Endometrial microvascular endothelial cells (primary cell): ENCODE results near the gene SMG6. TPM values are rescaled to one million over a fixed set of nuclear protein-coding genes. Genes with fewer than 3 reads are reported as not detected.
"Not testable (repeated sequence)": the region's sequence is repeated elsewhere in the genome, so short reads cannot be mapped to it uniquely, and the experiment has no call there.

Source experiments
- in situ Hi-C: cut with HindIII; loops from 2 replicates; pipeline ENCODE4 v1.10.0; 2017; ENCODE audit warnings: low sequenced_read_pairs, low pct_unique_long_range_greater_than_20kb; ENCODE audit errors: inconsistent ontology term
- total RNA-seq: library from RNA; depleted of rRNA; stranded (reverse); fragments of >200 nt; gene quantifications from one replicate; pipeline ENCODE4 v1.2.3, GENCODE V29; 2015; ENCODE audit errors: inconsistent ontology term

The SMG6 gene
- total RNA-seq, 1 donor from 2014 or later, result 67.2 TPM

GRCh38 chr17:2214047-2214928 is 89.3 kb downstream of the SMG6 start:
- in situ Hi-C loops, result no loop called here

- in situ Hi-C loops, result no loop called here
Observed at GRCh38 chr17:2213291-2213960, 90.2 kb downstream of the SMG6 start.

DNA sequence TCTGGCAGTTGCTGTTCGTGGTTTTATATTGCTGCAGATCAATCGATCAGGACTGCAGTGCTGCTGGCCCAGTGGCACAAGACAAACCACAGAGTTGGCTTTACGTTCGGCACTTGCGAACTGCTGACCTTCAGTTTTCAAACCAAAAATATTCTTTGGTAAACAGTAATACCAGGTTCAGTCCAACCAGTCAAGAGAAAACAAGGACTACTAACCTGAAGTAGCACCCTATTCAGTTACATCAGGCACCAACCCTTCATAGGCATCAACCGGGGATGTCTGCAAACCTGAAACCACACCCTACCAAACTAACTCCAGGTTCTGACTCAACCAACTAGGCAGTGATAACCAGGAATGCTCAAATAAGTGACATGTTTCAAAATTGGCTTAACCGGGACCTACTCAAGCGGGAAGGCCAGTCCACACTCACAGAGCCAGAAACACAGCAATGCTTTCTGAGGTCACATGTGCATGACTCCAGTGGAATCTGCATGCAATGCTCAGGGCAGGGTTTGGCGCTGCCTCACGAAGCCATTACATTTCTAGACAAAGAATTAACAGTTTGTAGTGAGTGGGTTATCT is 91.1 kb downstream of the SMG6 start:
- in situ Hi-C loops, result no loop called here

DNA sequence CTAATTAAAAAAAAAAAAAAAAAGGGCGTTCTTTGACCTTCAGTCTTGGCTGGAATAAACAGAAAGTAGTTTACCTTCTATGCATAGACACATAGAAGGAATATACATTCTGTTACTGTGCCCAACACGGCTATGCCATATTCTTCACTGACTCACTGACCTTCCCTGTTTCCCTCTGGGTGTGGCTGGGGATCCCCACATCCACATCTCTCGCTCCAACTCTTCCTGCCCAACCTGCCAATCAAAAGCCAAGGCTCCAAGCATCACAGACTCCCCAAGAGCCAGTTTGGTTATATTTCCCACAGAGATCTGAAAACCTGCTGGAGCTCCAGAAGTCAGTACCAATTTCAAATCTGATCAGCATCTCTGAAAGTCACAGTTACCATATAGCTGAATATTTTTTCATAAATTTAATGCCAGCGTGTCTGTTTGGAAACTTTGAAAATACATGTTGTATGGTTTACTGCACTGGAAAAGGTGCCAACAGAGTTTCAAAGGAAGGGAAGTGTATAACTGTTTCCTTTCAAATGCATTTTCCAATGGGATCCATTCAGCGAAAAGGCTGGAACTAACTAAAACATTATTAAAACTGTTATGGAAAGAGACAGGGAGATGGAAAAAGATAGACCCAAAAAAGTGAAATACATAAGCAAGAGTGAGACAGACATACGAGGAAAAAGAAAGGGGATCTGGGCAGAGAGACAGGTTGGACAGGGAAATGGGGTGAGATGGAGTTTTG is 91.8 kb downstream of the SMG6 start:
- in situ Hi-C loops, result no loop called here

GRCh38 chr17:2210726-2211125 is 92.9 kb downstream of the SMG6 start:
- in situ Hi-C loops, result no loop called here

DNA sequence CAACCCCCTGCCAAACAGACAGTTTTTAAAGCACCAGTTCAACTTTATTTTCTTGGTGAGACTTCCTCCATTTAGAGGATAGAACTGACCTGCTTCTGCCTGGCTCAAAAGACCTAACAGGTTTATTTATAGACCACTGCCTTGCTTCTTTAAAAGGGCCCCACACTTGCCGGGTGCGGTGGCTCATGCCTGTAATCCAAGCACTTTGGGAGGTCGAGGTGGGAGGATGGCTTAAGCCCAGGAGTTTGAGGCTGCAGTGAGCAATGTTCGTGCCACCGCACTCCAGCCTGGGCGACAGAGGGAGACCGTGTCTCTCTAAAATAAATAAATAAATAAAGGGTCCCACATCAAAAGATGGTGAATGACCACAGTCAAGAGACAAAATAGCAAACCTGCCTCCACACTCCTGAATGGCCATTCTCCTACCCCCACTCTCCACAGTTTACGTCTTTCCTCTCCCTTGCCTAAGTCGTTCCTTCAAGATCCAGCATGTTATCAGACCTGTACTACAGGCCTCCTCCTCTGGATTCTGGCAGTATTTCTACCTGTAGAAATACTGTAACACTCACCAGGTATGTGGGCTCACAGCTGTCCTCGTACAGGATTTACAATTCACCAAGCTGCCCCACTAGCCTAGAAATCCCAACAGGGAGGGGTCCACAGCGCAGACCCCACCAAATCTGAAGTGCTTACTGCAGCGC is 95.6 kb downstream of the SMG6 start:
- in situ Hi-C loops, result no loop called here

GRCh38 chr17:2204393-2204792 is 99.2 kb downstream of the SMG6 start:
- in situ Hi-C loops, result no loop called here

- in situ Hi-C loops, result no loop called here
Observed at GRCh38 chr17:2203818-2204217, 99.8 kb downstream of the SMG6 start.

DNA sequence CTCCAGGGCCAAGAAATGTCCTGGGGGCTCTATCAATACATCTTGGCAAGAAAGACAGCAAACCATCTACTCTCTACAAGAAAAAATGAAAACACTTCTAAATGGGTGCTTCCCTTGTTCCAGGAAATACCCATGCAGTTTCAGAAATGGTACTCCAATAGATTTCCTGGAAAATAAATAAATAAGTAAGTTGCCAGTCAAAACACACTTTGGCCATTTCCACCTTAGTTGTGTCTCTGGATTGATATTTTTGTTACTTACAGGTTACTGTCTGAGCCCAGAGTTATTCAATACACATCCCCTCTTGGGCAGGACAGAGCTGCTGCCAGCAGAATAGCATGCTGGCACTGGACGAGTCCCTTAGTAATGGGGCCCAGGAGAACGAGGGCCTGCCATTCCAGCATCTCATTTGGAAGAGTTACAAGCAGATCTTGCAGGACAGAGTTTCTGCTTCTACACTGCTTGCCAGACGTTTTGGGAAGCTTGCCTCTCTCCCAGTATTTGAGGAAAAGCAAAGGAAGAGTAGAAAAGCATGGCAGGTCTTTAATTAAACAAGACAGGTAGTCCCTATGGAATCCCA is 100.5 kb downstream of the SMG6 start:
- in situ Hi-C loops, result no loop called here

- in situ Hi-C loops, result no loop called here
Observed at GRCh38 chr17:2202302-2202995, 101.1 kb downstream of the SMG6 start.

GRCh38 chr17:2199386-2199785 is 104.2 kb downstream of the SMG6 start:
- in situ Hi-C loops, result not testable (repeated sequence)

DNA sequence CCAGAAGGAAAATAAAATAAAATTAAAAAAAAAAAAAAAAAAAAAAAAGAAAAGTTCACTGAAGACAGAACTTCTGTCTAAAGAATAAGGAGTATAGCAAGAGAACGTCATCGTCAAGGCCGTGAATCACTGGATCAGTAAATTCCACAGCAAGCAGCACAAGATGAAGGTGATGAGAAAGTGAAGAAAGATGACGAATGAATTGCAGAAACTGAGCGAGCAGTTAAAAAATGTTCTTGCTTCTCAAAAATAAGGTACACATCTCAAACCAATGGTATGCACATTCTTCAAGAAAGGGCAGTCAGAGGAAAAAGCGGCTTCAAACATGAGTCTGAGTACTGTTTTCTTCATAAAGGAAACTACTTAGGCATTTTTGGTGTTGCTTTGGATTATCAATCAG is 104.7 kb downstream of the SMG6 start:
- in situ Hi-C loops, result no loop called here

DNA sequence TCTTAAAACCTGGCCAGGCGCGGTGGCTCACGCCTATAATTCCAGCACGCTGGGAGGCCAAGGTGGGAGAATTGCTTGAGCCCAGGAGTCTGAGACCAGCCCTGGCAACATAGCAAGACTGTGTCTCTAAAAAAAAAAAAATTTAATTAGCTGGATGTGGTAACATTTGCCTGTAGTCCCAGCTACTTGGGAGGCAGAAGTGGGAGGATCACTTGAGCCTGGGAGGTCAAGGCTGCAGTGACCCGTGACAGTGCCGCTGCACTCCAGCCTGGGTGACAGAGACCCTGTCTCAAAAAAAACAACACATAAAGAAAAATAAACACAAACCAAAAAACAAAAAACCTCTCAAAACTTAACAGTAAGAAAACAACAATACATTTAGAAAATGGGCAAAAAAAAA is 106.3 kb downstream of the SMG6 start:
- in situ Hi-C loops, result no loop called here

GRCh38 chr17:2195729-2196128 is 107.9 kb downstream of the SMG6 start:
- in situ Hi-C loops, result no loop called here

DNA sequence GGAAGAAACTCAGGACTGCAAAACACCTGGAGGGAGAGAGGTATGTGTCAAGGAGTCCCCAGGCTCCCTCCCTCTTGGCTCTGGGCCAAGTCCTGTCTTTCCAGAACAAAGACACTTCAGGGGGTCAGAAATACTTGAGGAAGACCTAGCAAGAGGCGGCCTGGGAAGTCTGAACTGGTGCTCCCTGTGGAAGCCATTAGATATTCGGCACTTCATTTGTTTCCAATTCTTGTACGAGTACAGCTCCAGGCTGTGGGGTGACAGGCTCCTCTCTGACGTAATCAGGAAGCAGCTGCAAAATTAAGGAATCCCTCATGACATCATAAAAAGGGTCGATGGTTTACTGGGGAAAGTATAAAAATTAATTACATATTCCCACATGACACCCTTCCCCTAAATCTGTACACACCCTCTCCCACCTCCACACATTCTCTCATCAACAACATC is 108.7 kb downstream of the SMG6 start:
- in situ Hi-C loops, result no loop called here

- in situ Hi-C loops, result no loop called here
Observed at GRCh38 chr17:2192367-2193057, 111.1 kb downstream of the SMG6 start.

DNA sequence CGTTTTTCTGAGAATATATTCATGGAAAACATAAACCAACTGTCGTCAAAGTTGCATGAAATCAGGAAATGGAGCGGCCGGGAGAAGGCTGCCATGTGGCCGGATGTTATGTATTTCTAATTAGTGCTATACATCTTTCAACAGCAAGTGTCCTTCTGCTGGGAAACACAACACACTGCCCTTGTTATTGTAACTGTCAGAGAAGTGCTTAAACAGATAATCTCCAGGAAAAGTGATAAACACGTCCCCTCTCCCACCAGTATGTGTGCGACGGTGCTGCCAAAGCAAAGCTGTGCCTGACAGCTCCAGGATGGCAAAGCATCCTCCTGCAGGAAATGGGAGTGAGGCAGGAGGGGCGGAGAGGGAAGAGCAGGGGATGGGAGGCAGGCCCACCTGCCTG is 111.8 kb downstream of the SMG6 start:
- in situ Hi-C loops, result no loop called here
